Keratinocyte (primary cell): ENCODE results near the gene OR2AT4.

Experiments used
- EZH2 ChIP-seq: IDR thresholded peaks from one replicate; pipeline ENCODE4 v1.6.1; 2012; ENCODE audit warnings: inconsistent platforms, mild to moderate bottlenecking, low read length, moderate library complexity
- TF ChIP-seq, protein P1 (sequence below), 3 experiments: IDR thresholded peaks in 1 of 3; conservative IDR thresholded peaks in 1 of 3; optimal IDR thresholded peaks in 1 of 3; 2 replicates in 2 of 3; 3 replicates in 1 of 3; pipeline versions ENCODE3 to v1.5.1; 2011; ENCODE audit warnings: low read length in 3 of 3, mild to moderate bottlenecking in 3 of 3, moderate library complexity in 2 of 3, control low read depth in 1 of 3, inconsistent platforms in 1 of 3; ENCODE audit not compliant: insufficient read depth in 2 of 3; ENCODE audit errors: extremely low read depth in 1 of 3

DNA sequence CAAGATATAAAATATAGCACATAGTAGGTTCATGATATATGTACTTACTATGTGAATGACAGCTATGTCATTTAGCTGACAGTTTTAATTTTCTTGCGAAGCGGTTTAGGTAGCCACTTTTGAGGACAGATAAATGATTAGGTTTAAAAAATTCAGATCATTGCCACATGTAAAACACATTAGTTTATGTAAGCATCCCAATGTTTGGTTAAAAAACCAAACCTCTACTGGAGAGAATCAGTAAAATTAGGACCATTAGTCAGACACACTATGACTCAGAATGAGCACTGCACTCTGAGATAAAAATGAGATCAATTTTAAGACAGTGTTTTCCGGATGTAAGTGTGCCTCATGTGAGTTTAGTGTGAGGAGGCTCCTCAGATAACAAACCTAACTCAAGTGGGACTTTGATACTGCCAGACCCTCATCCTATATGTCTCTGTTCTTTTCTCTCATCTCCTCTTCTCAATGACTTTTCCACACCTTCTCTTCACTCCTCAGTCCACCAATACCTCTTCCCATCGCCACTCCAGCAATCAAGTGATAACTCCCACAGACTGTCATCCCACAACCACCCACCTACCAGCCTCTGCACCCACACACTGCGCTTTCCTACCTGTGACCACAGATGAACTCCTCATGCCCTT lies 6.8 kb upstream of the OR2AT4 start:
- TF ChIP-seq EZH2: no peak
- TF ChIP-seq, protein P1, sequence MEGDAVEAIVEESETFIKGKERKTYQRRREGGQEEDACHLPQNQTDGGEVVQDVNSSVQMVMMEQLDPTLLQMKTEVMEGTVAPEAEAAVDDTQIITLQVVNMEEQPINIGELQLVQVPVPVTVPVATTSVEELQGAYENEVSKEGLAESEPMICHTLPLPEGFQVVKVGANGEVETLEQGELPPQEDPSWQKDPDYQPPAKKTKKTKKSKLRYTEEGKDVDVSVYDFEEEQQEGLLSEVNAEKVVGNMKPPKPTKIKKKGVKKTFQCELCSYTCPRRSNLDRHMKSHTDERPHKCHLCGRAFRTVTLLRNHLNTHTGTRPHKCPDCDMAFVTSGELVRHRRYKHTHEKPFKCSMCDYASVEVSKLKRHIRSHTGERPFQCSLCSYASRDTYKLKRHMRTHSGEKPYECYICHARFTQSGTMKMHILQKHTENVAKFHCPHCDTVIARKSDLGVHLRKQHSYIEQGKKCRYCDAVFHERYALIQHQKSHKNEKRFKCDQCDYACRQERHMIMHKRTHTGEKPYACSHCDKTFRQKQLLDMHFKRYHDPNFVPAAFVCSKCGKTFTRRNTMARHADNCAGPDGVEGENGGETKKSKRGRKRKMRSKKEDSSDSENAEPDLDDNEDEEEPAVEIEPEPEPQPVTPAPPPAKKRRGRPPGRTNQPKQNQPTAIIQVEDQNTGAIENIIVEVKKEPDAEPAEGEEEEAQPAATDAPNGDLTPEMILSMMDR (optimal IDR thresholded peaks at IDR 0.05 in 1 of 3, IDR thresholded peaks at IDR 0.05 in 1 of 3, conservative IDR thresholded peaks at IDR 0.05 in 1 of 3; ENCODE audit: extremely low read depth in 1 of 3, insufficient read depth in 2 of 3, low read length in 3 of 3): no peak
